ENCODE results near the gene MYO9A. TPM values are rescaled to one million over a fixed set of nuclear protein-coding genes. Genes with fewer than 3 reads are reported as not detected.
"Not testable (repeated sequence)": the region's sequence is repeated elsewhere in the genome, so short reads cannot be mapped to it uniquely, and the experiment has no call there.

The MYO9A gene
- total RNA-seq, 4 donors from 2014 or later, result 61.2 to 99.9 (median 79.9) TPM

DNA sequence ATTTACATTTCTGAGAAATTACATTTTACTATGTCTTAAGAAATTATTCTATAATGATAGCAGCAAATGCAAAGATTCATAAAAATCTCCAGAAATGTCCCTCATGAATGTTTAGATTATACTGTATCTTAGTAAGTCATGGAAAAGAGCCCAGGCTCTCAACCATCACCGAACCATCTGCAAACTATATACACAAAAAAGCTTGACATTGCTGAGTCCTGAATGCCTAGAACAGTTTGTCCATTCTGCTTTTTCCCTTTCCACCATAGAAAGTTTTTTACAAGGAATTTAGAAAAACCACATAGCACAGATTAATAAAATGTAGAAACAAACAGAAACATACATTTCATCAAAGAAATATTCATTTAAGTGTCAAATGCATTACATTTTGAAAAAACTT is 83.6 kb downstream of the MYO9A start:
- peaks cover 0 to 8% (median 0%) of the 10 kb centered on the region in 3 donors for H3K36me3 ChIP-seq
- H3K9me3 ChIP-seq, result peaks cover 0 to 5% (median 0%) of the 10 kb centered on the region in 4 donors
- no peaks in the 10 kb centered on the region for H3K27me3 ChIP-seq
- peaks cover 0 to 36% (median 4%) of the 10 kb centered on the region in 4 donors for H3K4me1 ChIP-seq
- no peak for DNase-seq (ENCODE audit: low spot score in 2 of 2)
- H3K27ac ChIP-seq, result no peak overlapping the region
- TF ChIP-seq EP300 (IDR thresholded peaks at IDR 0.05) (no peak), POLR2A (IDR thresholded peaks at IDR 0.05) (no peak)
- TF ChIP-seq, protein P1, sequence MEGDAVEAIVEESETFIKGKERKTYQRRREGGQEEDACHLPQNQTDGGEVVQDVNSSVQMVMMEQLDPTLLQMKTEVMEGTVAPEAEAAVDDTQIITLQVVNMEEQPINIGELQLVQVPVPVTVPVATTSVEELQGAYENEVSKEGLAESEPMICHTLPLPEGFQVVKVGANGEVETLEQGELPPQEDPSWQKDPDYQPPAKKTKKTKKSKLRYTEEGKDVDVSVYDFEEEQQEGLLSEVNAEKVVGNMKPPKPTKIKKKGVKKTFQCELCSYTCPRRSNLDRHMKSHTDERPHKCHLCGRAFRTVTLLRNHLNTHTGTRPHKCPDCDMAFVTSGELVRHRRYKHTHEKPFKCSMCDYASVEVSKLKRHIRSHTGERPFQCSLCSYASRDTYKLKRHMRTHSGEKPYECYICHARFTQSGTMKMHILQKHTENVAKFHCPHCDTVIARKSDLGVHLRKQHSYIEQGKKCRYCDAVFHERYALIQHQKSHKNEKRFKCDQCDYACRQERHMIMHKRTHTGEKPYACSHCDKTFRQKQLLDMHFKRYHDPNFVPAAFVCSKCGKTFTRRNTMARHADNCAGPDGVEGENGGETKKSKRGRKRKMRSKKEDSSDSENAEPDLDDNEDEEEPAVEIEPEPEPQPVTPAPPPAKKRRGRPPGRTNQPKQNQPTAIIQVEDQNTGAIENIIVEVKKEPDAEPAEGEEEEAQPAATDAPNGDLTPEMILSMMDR (IDR thresholded peaks at IDR 0.05), result no peak
- no peak overlapping the region for H3K4me3 ChIP-seq
- WGBS, 2 donors, result 79 to 93% methylated on average over 1 of the region's 1 CpG

DNA sequence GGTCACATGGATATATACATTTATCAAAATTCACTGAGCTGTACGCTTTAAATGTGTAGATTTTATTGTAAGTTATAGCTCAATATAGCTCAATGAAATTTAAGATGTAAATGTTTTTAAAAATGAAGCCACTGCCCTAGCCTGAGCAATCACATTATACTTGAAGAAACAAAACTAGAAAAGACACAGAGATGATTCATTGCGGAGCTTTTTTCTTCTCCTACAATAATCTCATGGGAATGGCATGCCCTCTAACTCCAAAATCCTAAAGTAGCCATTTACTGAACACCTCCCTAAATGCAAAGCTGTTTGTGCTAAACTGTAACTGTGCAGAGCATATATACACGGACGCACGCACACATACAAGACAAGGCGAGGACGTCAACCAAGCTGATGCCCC is 84.2 kb downstream of the MYO9A start:
- peaks cover 0 to 34% (median 4%) of the 10 kb centered on the region in 4 donors for H3K4me1 ChIP-seq
- peaks cover 0 to 8% (median 0%) of the 10 kb centered on the region in 3 donors for H3K36me3 ChIP-seq
- H3K27ac ChIP-seq, result no peak overlapping the region
- WGBS, 2 donors, result 64 to 66% methylated on average over 7 of the region's 7 CpGs
- H3K9me3 ChIP-seq, result peaks cover 0 to 5% (median 0%) of the 10 kb centered on the region in 4 donors
- DNase-seq (ENCODE audit: low spot score in 2 of 2), result no peak
- H3K27me3 ChIP-seq, result no peaks in the 10 kb centered on the region
- TF ChIP-seq POLR2A (IDR thresholded peaks at IDR 0.05) (no peak), EP300 (IDR thresholded peaks at IDR 0.05) (no peak)
- TF ChIP-seq, protein P1 (IDR thresholded peaks at IDR 0.05), result no peak
- no peak overlapping the region for H3K4me3 ChIP-seq

DNA sequence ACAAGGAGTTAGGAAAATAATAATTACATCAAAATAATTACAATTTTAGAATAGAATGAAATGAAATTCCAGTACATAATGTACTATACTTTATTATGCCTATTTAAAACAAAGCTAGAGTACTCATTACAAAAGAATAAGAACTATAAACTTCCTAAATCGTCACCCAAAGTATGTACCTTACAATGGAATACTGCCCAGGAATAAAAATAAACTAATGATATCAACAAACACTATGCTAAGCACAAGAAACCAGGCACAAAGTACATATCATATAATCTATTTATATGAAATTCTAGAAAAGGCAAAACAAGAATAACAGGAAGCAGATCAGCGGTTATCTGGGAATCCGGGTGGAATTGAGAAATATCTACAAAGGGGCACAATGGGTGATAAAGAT is 84.7 kb downstream of the MYO9A start:
- H3K27me3 ChIP-seq, result no peaks in the 10 kb centered on the region
- no peak for TF ChIP-seq POLR2A (IDR thresholded peaks at IDR 0.05)
- no peak for TF ChIP-seq EP300 (IDR thresholded peaks at IDR 0.05)
- TF ChIP-seq, protein P1 (IDR thresholded peaks at IDR 0.05), result no peak
- 57 to 60% methylated on average over 3 of the region's 3 CpGs for WGBS, 2 donors
- peaks cover 0 to 5% (median 0%) of the 10 kb centered on the region in 4 donors for H3K9me3 ChIP-seq
- H3K36me3 ChIP-seq, result peaks cover 0 to 8% (median 0%) of the 10 kb centered on the region in 3 donors
- no peak overlapping the region for H3K4me3 ChIP-seq
- H3K27ac ChIP-seq, result no peak overlapping the region
- peaks cover 0 to 33% (median 4%) of the 10 kb centered on the region in 4 donors for H3K4me1 ChIP-seq
- DNase-seq (ENCODE audit: low spot score in 2 of 2), result no peak

DNA sequence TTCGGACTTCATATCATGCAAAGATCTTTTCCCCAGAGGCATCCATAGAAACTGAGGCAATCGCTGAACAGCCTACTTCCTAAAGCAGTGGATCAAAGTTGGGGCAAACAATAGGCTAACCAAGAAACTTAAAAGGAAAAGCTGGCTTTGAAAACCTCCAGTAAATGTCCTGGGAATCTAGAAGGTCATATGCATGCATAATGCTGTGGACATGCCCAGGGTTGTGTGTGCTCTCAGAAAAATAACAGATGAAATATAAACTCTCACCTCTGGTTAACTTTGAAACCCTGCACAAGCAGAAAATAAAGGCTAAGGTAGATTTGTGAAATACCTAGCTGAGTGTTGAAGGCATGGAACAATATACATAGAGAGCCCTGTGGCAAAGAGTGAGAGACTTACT is 96.3 kb downstream of the MYO9A start:
- 78 to 82% methylated on average over 2 of the region's 2 CpGs for WGBS, 2 donors

DNA sequence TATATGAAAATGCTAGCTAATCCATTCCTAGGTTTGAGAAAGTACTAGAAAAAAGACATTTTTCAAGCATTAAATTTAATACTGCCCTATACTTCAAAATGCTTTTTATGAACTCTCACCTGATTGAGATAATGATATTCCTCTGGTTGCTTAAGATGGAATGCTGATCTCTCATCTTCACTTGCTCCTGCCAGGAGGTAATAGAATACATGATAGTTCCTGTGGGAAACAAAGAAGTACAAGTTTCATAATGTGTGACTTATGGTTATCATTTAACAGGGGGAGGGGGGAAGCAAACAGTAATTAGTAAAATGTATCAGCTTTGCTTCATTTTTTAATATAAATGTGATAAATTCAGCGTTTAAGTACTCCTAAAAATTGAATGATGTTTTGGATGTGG is 97.2 kb downstream of the MYO9A start:
- Histone ChIP-seq H3K4me3 (no peak overlapping the region), H3K9me3 (peaks cover 0 to 12% (median 2%) of the 10 kb centered on the region in 4 donors), H3K27me3 (no peaks in the 10 kb centered on the region), H3K4me1 (no peaks in the 10 kb centered on the region), H3K27ac (no peak overlapping the region), H3K36me3 (peaks cover 0 to 36% (median 2%) of the 10 kb centered on the region in 3 donors)
- TF ChIP-seq, protein P1 (IDR thresholded peaks at IDR 0.05), result no peak
- TF ChIP-seq POLR2A (IDR thresholded peaks at IDR 0.05) (no peak), EP300 (IDR thresholded peaks at IDR 0.05) (no peak)
- 78 to 94% methylated on average over 1 of the region's 1 CpG for WGBS, 2 donors
- no peak for DNase-seq (ENCODE audit: low spot score in 2 of 2)

More for the DNA sequence above, 96.3 kb downstream of the MYO9A start:
- Histone ChIP-seq H3K27ac (no peak overlapping the region), H3K4me1 (no peaks in the 10 kb centered on the region), H3K4me3 (no peak overlapping the region), H3K36me3 (peaks cover 0 to 36% (median 2%) of the 10 kb centered on the region in 3 donors), H3K9me3 (peaks cover 0 to 12% (median 2%) of the 10 kb centered on the region in 4 donors), H3K27me3 (no peaks in the 10 kb centered on the region)
- TF ChIP-seq, protein P1 (IDR thresholded peaks at IDR 0.05), result no peak
- TF ChIP-seq EP300 (IDR thresholded peaks at IDR 0.05) (no peak), POLR2A (IDR thresholded peaks at IDR 0.05) (no peak)
- DNase-seq (ENCODE audit: low spot score in 2 of 2), result no peak

DNA sequence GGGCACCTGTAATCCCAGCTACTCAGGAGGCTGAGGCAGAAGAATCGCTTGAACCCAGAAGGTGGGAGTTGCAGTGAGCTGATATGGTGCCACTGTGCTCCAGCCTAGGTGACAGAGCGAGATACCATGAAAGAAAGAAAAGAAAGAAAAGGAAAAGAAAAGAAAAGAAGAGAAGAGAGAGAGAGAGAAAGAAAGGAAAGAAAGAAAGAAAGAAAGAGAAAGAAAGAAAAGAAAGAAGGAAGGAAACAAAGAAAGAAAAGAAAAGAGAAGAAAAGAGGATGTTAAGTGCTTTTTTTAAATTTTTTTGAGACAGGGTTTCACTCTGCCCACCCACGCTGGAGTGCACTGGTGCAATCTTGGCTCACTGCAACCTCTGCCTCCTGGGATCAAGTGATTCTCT is 103.4 kb downstream of the MYO9A start:
- H3K9me3 ChIP-seq; H3K27ac ChIP-seq; H3K4me3 ChIP-seq; DNase-seq (ENCODE audit: low spot score in 2 of 2); H3K4me1 ChIP-seq; H3K27me3 ChIP-seq: not testable (repeated sequence)
- H3K36me3 ChIP-seq, result peaks cover 0 to 13% (median 0%) of the 10 kb centered on the region in 3 donors
- 95 to 96% methylated on average over 3 of the region's 3 CpGs for WGBS, 2 donors
